ENCODE results near the gene CACNA1C. TPM values are rescaled to one million over a fixed set of nuclear protein-coding genes. Genes with fewer than 3 reads are reported as not detected.

CACNA1C gene
- total and polyA plus RNA-seq, 2 donors (not counting 1 experiment from before 2014, with no cell fraction given): 0.01 to 0.02 TPM

DNA sequence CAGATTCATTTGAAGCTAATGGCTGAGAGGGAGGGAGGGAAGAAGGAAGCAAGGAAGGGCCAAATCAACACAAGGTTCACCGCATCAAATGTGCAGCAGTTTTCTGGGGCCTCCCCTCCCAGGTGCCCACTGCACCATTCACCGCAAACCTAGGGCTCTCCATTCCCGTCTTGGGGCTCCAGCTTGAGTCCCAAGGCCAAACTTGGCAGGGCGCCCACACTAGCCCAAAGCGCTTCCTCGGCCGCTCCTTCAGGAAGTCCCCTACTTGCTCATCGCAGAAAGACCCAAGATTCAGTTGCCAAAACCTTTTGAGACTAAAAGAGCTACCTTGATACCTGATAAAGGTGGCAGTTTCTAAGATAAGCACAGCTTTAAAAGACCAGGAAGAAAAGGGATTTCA is 601.5 kb downstream of the CACNA1C start:
- WGBS (ENCODE audit: insufficient coverage): 90% methylated on average over 2 of the region's 8 CpGs
- ChIA-PET POLR2A (no interaction called here), CTCF (no interaction called here)
- H3K27me3 ChIP-seq (replicated peaks in 1 of 4; ENCODE audit: control extremely low read depth in 1 of 4, control insufficient read depth in 3 of 4, insufficient read depth in 4 of 4, low read length in 3 of 4): no peaks in the 10 kb centered on the region
- ATAC-seq (ENCODE audit: low read depth) (no peak), DNase-seq (no peak)
- no peaks in the 10 kb centered on the region for H3K4me1 ChIP-seq (ENCODE audit: control insufficient read depth in 2 of 2, insufficient read depth in 2 of 2, low read length in 2 of 2)
- no peaks in the 10 kb centered on the region for H3K4me1 Mint-ChIP-seq
- peaks cover 8% of the 10 kb centered on the region for H3K27me3 Mint-ChIP-seq
- no peak overlapping the region for H3K27ac ChIP-seq (ENCODE audit: low read length in 2 of 2)
- H3K27ac Mint-ChIP-seq: no peak overlapping the region
- H4K20me1 ChIP-seq (ENCODE audit: control insufficient read depth, insufficient read depth, low read length, poor library complexity, severe bottlenecking): no peaks in the 10 kb centered on the region
- H3K9ac ChIP-seq (ENCODE audit: low read length): no peak overlapping the region
- no peak overlapping the region for H2AFZ ChIP-seq (ENCODE audit: insufficient read depth, low read depth, low read length, poor library complexity, severe bottlenecking)
- TF ChIP-seq EZH2 (IDR thresholded peaks at IDR 0.05; ENCODE audit: borderline replicate concordance, insufficient read depth, low read depth, low read length, poor library complexity, severe bottlenecking) (no peak), CTCF (IDR thresholded peaks at IDR 0.05) (no peak)
- no peak overlapping the region for H3K4me3 Mint-ChIP-seq
- no peak overlapping the region for H3K4me2 ChIP-seq (replicated peaks; ENCODE audit: low read depth, low read length, poor library complexity, severe bottlenecking)
- intact Hi-C loops (cut with micrococcal nuclease): no loop called here
- no peaks in the 10 kb centered on the region for H3K36me3 ChIP-seq (replicated peaks in 1 of 2; ENCODE audit: control extremely low read depth in 1 of 2, control insufficient read depth in 1 of 2, extremely low read depth in 1 of 2, insufficient read depth in 2 of 2, low read length in 1 of 2)
- H3K79me2 ChIP-seq (ENCODE audit: control insufficient read depth, insufficient read depth, low read length): no peaks in the 10 kb centered on the region
- H3K9me3 Mint-ChIP-seq (ENCODE audit: insufficient read depth): no peaks in the 10 kb centered on the region
- no peak overlapping the region for H3K4me3 ChIP-seq (ENCODE audit: control extremely low read depth in 1 of 5, extremely low read depth in 1 of 5, insufficient read depth in 1 of 5, low read depth in 2 of 5, low read length in 4 of 5)
- no peaks in the 10 kb centered on the region for H3K9me3 ChIP-seq (ENCODE audit: control extremely low read depth in 1 of 3, control insufficient read depth in 2 of 3, insufficient read depth in 1 of 3, low read length in 2 of 3)

GRCh38 chr12:2654741-2655140 is 602.0 kb downstream of the CACNA1C start:
- WGBS (ENCODE audit: insufficient coverage): 73% methylated on average over 4 of the region's 4 CpGs

More at GRCh38 chr12:2654741-2655140, 602.0 kb downstream of the CACNA1C start:
- H3K4me1 Mint-ChIP-seq: no peaks in the 10 kb centered on the region
- Histone ChIP-seq H3K9ac (ENCODE audit: low read length) (no peak overlapping the region), H2AFZ (ENCODE audit: insufficient read depth, low read depth, low read length, poor library complexity, severe bottlenecking) (no peak overlapping the region), H3K4me3 (ENCODE audit: control extremely low read depth in 1 of 5, extremely low read depth in 1 of 5, insufficient read depth in 1 of 5, low read depth in 2 of 5, low read length in 4 of 5) (no peak overlapping the region), H3K4me2 (replicated peaks; ENCODE audit: low read depth, low read length, poor library complexity, severe bottlenecking) (no peak overlapping the region), H3K9me3 (ENCODE audit: control extremely low read depth in 1 of 3, control insufficient read depth in 2 of 3, insufficient read depth in 1 of 3, low read length in 2 of 3) (no peaks in the 10 kb centered on the region), H3K27ac (ENCODE audit: low read length in 2 of 2) (no peak overlapping the region), H3K4me1 (ENCODE audit: control insufficient read depth in 2 of 2, insufficient read depth in 2 of 2, low read length in 2 of 2) (no peaks in the 10 kb centered on the region), H3K36me3 (replicated peaks in 1 of 2; ENCODE audit: control extremely low read depth in 1 of 2, control insufficient read depth in 1 of 2, extremely low read depth in 1 of 2, insufficient read depth in 2 of 2, low read length in 1 of 2) (no peaks in the 10 kb centered on the region), H3K27me3 (replicated peaks in 1 of 4; ENCODE audit: control extremely low read depth in 1 of 4, control insufficient read depth in 3 of 4, insufficient read depth in 4 of 4, low read length in 3 of 4) (no peaks in the 10 kb centered on the region), H4K20me1 (ENCODE audit: control insufficient read depth, insufficient read depth, low read length, poor library complexity, severe bottlenecking) (no peaks in the 10 kb centered on the region), H3K79me2 (ENCODE audit: control insufficient read depth, insufficient read depth, low read length) (no peaks in the 10 kb centered on the region)
- H3K4me3 Mint-ChIP-seq: no peak overlapping the region
- intact Hi-C loops (cut with micrococcal nuclease): no loop called here
- no peaks in the 10 kb centered on the region for H3K9me3 Mint-ChIP-seq (ENCODE audit: insufficient read depth)
- H3K27ac Mint-ChIP-seq: no peak overlapping the region
- H3K27me3 Mint-ChIP-seq: peaks cover 4% of the 10 kb centered on the region
- CTCF ChIA-PET: no interaction called here
- POLR2A ChIA-PET: no interaction called here
- no peak for ATAC-seq (ENCODE audit: low read depth)
- TF ChIP-seq EZH2 (IDR thresholded peaks at IDR 0.05; ENCODE audit: borderline replicate concordance, insufficient read depth, low read depth, low read length, poor library complexity, severe bottlenecking): no peak
- TF ChIP-seq CTCF (IDR thresholded peaks at IDR 0.05): no peak
- DNase-seq: no peak

Measured in B cell (primary cell).